LoVo (cell line): Measurements from ENCODE around the gene FHOD3.
A peak's percentile ranks its signal among the peaks of the same experiment; 100 is the strongest.
"Not testable (repeated sequence)": the region's sequence is repeated elsewhere in the genome, so short reads cannot be mapped to it uniquely, and the experiment has no call there.

Experiments used
- DNase-seq: peaks from one replicate; pipeline ENCODE4 v3.0.0-alpha.2; 2016; ENCODE audit warnings: low spot score

FHOD3 gene

GRCh38 chr18:36711014-36711725 lies 413.7 kb downstream of the FHOD3 start:
- no peak for DNase-seq

- DNase-seq: peak; percentile 29
Measured at GRCh38 chr18:36711813-36712444, 414.4 kb downstream of the FHOD3 start.

- no peak for DNase-seq
Measured at GRCh38 chr18:36714476-36714875, 417.0 kb downstream of the FHOD3 start.

- DNase-seq: no peak
Measured at GRCh38 chr18:36717422-36718110, 420.1 kb downstream of the FHOD3 start.

- no peak for DNase-seq
Measured at GRCh38 chr18:36718705-36719328, 421.3 kb downstream of the FHOD3 start.

GRCh38 chr18:36719630-36720029 lies 422.1 kb downstream of the FHOD3 start:
- no peak for DNase-seq

- not testable (repeated sequence) for DNase-seq
Measured at GRCh38 chr18:36721351-36721750, 423.8 kb downstream of the FHOD3 start.

- no peak for DNase-seq
Measured at GRCh38 chr18:36724169-36724568, 426.7 kb downstream of the FHOD3 start.

GRCh38 chr18:36724591-36725001 lies 427.1 kb downstream of the FHOD3 start:
- no peak for DNase-seq

GRCh38 chr18:36728345-36728744 lies 430.8 kb downstream of the FHOD3 start:
- DNase-seq: no peak

- peak; percentile 2 for DNase-seq
Measured at GRCh38 chr18:36729197-36729596, 431.7 kb downstream of the FHOD3 start.

- no peak for DNase-seq
Measured at GRCh38 chr18:36732264-36732663, 434.8 kb downstream of the FHOD3 start.

- DNase-seq: no peak
Measured at GRCh38 chr18:36733150-36733549, 435.6 kb downstream of the FHOD3 start.

GRCh38 chr18:36734596-36734995 lies 437.1 kb downstream of the FHOD3 start:
- no peak for DNase-seq

GRCh38 chr18:36735130-36735529 lies 437.6 kb downstream of the FHOD3 start:
- no peak for DNase-seq

- no peak for DNase-seq
Measured at GRCh38 chr18:36736094-36736493, 438.6 kb downstream of the FHOD3 start.

- no peak for DNase-seq
Measured at GRCh38 chr18:36737316-36737715, 439.8 kb downstream of the FHOD3 start.

- no peak for DNase-seq
Measured at GRCh38 chr18:36744261-36744876, 446.9 kb downstream of the FHOD3 start.

GRCh38 chr18:36745219-36745975 lies 447.9 kb downstream of the FHOD3 start:
- DNase-seq: no peak

GRCh38 chr18:36752929-36753865 lies 455.7 kb downstream of the FHOD3 start:
- no peak for DNase-seq
